Right kidney (tissue), 1 donor: ENCODE results near the gene NNT.
"Not testable (repeated sequence)": the region's sequence is repeated elsewhere in the genome, so short reads cannot be mapped to it uniquely, and the experiment has no call there.

Experiments
- DNase-seq: peaks from one replicate; pipeline ENCODE4 v3.0.0-alpha.2; 2016

NNT gene

DNA sequence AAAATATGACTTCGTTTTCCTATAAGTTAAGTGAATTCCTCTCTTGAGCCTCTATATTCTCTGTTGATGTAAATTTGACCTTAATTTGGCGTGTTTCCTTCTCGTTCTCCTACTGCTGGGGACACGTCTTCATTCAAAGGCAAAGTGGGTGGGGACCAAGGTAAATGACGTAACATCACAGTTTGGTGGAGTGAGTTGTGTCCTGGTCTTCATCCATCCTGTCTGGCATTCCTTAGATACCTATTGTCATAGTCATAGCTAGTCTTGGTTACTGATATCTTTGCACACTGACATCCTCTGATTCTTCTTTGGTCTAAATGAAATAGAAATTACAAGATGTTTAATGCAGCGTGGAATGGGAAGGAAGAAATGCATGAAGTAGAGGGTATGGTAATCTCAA is 108.5 kb downstream of the NNT start:
- no peak for DNase-seq

DNA sequence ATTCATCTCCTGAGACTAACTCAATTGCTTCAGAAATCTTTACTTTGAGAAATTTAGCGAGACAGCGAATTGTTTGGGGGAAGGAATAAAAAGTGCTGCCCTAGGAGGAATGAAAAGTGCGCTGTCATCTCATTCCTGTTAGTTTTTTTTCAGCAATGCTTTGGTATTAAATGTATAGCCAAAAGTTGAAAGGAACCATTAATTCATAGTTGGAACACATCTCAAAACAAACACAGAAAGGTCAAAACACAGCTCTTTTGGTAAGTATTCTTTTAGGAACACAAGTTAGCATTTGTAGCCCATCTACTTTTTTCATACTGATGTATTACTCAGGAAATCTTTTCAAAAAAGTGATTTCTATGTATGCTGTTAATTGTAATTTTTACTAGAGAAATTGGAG is 109.1 kb downstream of the NNT start:
- no peak for DNase-seq

DNA sequence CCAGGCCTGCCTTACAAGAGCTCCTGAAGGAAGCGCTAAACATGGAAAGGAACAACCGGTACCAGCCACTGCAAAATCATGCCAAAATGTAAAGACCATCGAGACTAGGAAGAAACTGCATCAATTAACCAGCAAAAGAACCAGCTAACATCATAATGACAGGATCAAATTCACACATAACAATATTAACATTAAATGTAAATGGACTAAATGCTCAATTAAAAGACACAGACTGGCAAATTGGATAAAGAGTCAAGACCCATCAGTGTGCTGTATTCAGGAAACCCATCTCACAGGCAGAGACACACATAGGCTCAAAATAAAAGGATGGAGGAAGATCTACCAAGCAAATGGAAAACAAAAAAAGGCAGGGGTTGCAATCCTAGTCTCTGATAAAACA is 116.8 kb downstream of the NNT start:
- not testable (repeated sequence) for DNase-seq

DNA sequence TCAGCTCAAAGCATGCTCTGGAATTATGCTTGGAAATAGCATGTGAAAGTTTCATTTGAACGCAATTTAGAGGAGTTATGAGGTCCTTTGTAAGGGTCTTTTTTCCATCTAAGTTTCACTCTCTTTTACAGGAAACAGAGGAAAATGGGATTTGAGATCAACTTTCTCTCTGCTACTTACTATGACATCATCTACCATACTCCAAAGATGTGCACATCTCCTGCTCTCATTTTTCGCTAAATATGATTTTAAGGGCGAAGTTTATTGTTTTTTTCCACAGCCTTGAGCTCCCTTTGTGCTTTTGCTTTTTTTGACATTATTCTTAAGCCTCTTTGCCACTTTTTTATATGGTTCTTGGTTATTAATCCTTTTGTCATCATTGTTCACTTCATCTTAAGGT is 125.6 kb downstream of the NNT start:
- DNase-seq: no peak

DNA sequence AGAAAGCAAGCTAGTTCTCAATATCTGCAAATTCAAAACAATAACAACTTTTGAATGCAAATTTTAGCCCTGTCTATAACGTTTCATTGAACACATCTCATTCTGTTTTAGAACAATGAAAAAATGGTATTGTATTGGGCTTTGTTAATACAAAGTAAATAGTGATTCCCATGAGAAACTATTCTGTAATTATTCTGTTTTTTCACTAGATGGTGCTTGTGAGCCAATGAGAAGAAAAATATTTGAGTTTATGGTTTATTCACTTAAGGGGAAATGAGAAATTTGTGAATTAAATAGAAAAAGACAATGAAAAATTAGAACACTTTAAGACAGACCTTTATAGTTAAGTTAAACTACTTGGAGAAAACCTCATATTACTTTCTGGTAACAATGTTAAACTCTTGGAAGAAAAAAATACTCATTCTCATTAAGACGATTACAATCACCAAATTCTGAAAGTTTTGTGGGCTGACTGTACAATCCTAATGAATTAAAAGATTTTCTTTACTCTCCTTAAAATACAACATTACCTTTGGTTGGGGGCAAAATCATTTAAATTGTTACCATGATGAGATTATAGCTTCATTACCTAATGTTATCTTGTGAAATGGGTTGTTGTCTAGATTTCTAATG is 127.0 kb downstream of the NNT start:
- no peak for DNase-seq

DNA sequence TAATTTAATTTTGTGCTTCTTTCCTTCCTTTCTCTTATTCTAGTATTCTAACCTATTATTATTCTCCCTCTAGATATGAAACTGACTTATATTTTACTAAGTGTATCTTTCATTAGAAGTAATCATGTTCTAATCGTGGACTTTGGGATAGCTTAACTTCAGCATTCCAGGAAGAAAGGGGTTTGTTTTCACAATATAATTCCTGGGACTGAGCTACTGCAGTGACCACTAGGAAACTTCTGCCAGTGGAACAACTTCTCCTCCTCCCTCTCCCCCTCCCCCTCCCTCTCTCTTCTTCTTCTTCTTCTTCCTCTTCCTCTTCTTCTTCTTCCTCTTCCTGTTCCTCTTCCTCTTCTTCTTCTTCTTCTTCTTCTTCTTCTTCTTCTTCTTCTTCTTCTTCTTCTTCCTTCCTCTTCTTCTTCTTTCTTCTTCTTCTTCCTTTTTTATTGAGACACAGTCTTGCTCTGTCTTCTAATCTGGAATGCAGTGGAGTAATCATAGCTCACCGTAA is 127.9 kb downstream of the NNT start:
- no peak for DNase-seq

DNA sequence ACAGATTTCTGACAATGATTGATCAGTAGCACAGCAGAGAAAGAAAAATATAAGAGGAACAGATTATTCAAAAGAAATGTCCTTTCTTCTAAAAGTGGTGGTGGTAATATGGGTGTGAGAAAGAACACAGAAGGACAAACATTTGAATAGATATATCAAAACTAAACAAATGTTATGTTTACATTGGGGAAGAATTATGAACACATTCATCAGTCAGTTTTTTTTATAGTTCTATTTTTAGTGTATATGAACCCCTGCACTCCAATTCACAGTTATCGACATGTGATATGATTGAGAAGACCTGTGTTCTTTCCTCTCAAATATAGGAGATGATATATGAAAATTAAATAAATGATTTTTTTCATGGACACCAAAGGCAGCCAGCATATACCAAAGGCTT is 128.6 kb downstream of the NNT start:
- DNase-seq: no peak

DNA sequence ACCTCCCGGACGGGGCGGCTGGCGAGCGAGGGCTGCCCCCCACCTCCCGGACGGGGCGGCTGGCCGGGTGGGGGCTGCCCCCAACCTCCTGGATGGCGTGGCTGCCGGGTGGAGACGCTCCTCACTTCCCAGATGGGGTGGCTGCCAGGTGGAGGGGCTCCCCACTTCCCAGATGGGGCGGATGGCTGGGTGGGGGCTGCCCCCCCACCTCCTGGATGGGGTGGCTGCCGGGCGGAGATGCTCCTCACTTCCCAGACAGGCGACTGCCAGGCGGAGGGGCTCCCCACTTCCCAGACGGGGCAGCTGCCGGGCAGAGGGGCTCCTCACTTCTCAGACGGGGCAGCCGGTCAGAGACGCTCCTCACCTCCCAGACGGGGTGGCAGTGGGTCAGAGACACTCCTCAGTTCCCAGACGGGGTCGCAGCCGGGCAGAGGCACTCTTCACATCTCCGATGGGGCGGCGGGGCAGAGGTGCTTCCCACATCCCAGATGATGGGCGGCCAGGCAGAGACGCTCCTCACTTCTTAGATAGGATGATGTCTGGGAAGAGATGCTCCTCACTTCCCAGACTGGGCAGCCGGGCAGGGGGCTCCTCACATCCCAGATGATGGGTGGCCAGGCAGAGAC is 143.1 kb downstream of the NNT start:
- DNase-seq: not testable (repeated sequence)

DNA sequence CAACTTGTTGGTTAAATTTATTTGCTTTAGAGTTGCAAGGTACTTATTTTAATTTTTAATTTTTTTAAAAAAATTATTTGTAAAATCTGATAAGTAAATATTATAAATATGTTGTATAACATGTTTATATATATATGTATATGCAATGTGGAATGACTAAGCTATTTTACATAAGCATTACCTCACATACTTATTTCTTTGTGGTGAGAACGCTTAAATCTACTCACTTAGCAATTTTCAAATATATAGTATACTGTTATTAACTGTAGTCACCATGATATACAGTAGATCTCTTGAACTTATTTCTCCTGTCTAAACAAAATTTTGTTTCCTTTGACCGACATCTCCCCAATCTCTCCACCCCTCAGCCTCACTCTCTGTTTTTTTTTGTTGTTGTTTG is 147.8 kb downstream of the NNT start:
- no peak for DNase-seq

DNA sequence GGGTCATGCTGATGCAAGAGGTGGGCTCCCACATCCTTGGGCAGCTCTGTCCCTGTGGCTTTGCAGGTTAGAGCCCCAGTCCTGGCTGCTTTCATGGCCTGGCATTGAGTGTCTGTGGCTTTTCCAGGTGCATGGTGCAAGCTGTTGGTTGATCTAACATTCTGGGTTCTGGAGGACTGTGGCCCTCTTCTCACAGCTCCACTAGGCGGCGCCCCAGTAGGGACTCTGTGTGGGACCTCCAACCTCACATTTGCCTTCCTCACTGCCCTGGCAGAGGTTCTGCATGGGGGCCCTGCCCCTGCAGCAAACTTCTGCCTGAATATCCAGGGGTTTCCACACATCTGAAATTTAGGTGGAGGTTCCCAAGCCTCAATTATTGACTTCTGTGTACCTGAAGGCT is 150.1 kb downstream of the NNT start:
- no peak for DNase-seq
